Measurements from ENCODE around the gene TRRAP. TPM values are rescaled to one million over a fixed set of nuclear protein-coding genes. Genes with fewer than 3 reads are reported as not detected.

TRRAP gene
- 66.5 TPM for total RNA-seq
- 1 to 10 TPM; 2.9 to 4.1 (median 3.8) TPM for polyA plus RNA-seq

- Mint-ChIP-seq H3K4me1 (peaks cover 6 to 37% (median 23%) of the 10 kb centered on the region in 4 donors), H3K27ac (peak within 1 kb of the TSS; percentile 95 to 96 (median 95)), H3K9me3 (no peaks in the 10 kb centered on the region), H3K4me3 (peak within 1 kb of the TSS; percentile 96 to 98 (median 98)), H3K36me3 (peaks cover 12% of the 10 kb centered on the region), H3K27me3 (peaks cover 22% of the 10 kb centered on the region)
- Histone ChIP-seq H3K4me1 (ENCODE audit: control insufficient read depth, insufficient read depth, low read length, poor library complexity, severe bottlenecking) (peaks cover 21% of the 10 kb centered on the region), H3K27me3 (ENCODE audit: control insufficient read depth, insufficient read depth, low read length) (no peaks in the 10 kb centered on the region), H3K36me3 (ENCODE audit: control insufficient read depth, insufficient read depth, low read length) (peaks cover 22% of the 10 kb centered on the region), H3K27ac (ENCODE audit: insufficient read depth, low read length, poor library complexity, severe bottlenecking) (peak within 1 kb of the TSS; percentile 84), H3K4me3 (ENCODE audit: low read depth, low read length) (peak within 1 kb of the TSS; percentile 89), H3K9me3 (ENCODE audit: control insufficient read depth in 2 of 2, low read length in 2 of 2) (no peaks in the 10 kb centered on the region)
- peak; percentile 67 to 70 for ATAC-seq (ENCODE audit: low read depth in 2 of 2)
- peak; percentile 62 to 85 (median 85) for DNase-seq
Observed at GRCh38 chr7:98878365-98879197, at the start of gene TRRAP. Gene TRRAP (plus strand): TSS chr7:98878532. CDS start chr7:98881151, 2,619 bp downstream.

GRCh38 chr7:98830972-98831548 is 47.3 kb upstream of the TRRAP start:
- H3K4me3 Mint-ChIP-seq = no peak overlapping the region
- Histone ChIP-seq H3K27ac (ENCODE audit: insufficient read depth, low read length, poor library complexity, severe bottlenecking) (no peak overlapping the region), H3K27me3 (ENCODE audit: control insufficient read depth, insufficient read depth, low read length) (no peaks in the 10 kb centered on the region), H3K9me3 (ENCODE audit: control insufficient read depth in 2 of 2, low read length in 2 of 2) (no peaks in the 10 kb centered on the region), H3K36me3 (ENCODE audit: control insufficient read depth, insufficient read depth, low read length) (no peaks in the 10 kb centered on the region), H3K4me3 (ENCODE audit: low read depth, low read length) (no peak overlapping the region), H3K4me1 (ENCODE audit: control insufficient read depth, insufficient read depth, low read length, poor library complexity, severe bottlenecking) (no peaks in the 10 kb centered on the region)
- no peaks in the 10 kb centered on the region for H3K36me3 Mint-ChIP-seq
- DNase-seq (no peak), ATAC-seq (ENCODE audit: low read depth in 2 of 2) (no peak)
- H3K27me3 Mint-ChIP-seq = peaks cover 4% of the 10 kb centered on the region
- H3K27ac Mint-ChIP-seq = no peak overlapping the region
- peaks cover 0 to 1% (median 0%) of the 10 kb centered on the region in 7 donors for H3K9me3 Mint-ChIP-seq
- H3K4me1 Mint-ChIP-seq = no peaks in the 10 kb centered on the region

- no peak overlapping the region for H3K27ac Mint-ChIP-seq
- H3K4me3 Mint-ChIP-seq = no peak overlapping the region
- no peaks in the 10 kb centered on the region for H3K4me1 ChIP-seq (ENCODE audit: control insufficient read depth, insufficient read depth, low read length, poor library complexity, severe bottlenecking)
- peak in 1 of 3 donors; percentile 45 for DNase-seq
- no peak for ATAC-seq (ENCODE audit: low read depth in 2 of 2)
- no peaks in the 10 kb centered on the region for H3K4me1 Mint-ChIP-seq
- no peaks in the 10 kb centered on the region for H3K27me3 ChIP-seq (ENCODE audit: control insufficient read depth, insufficient read depth, low read length)
- H3K36me3 ChIP-seq (ENCODE audit: control insufficient read depth, insufficient read depth, low read length) = no peaks in the 10 kb centered on the region
- H3K27ac ChIP-seq (ENCODE audit: insufficient read depth, low read length, poor library complexity, severe bottlenecking) = no peak overlapping the region
- H3K4me3 ChIP-seq (ENCODE audit: low read depth, low read length) = no peak overlapping the region
- H3K9me3 Mint-ChIP-seq = peaks cover 0 to 1% (median 0%) of the 10 kb centered on the region in 7 donors
- H3K27me3 Mint-ChIP-seq = peaks cover 4% of the 10 kb centered on the region
- H3K36me3 Mint-ChIP-seq = no peaks in the 10 kb centered on the region
- no peaks in the 10 kb centered on the region for H3K9me3 ChIP-seq (ENCODE audit: control insufficient read depth in 2 of 2, low read length in 2 of 2)
Observed at GRCh38 chr7:98831641-98832221, 46.6 kb upstream of the TRRAP start.

- Mint-ChIP-seq H3K4me1 (no peaks in the 10 kb centered on the region), H3K27ac (no peak overlapping the region), H3K36me3 (no peaks in the 10 kb centered on the region), H3K4me3 (no peak overlapping the region), H3K9me3 (peaks cover 0 to 1% (median 0%) of the 10 kb centered on the region in 7 donors), H3K27me3 (peaks cover 4% of the 10 kb centered on the region)
- H3K36me3 ChIP-seq (ENCODE audit: control insufficient read depth, insufficient read depth, low read length) = no peaks in the 10 kb centered on the region
- H3K27me3 ChIP-seq (ENCODE audit: control insufficient read depth, insufficient read depth, low read length) = no peaks in the 10 kb centered on the region
- no peak for ATAC-seq (ENCODE audit: low read depth in 2 of 2)
- H3K9me3 ChIP-seq (ENCODE audit: control insufficient read depth in 2 of 2, low read length in 2 of 2) = no peaks in the 10 kb centered on the region
- DNase-seq = no peak
- H3K4me1 ChIP-seq (ENCODE audit: control insufficient read depth, insufficient read depth, low read length, poor library complexity, severe bottlenecking) = no peaks in the 10 kb centered on the region
- H3K4me3 ChIP-seq (ENCODE audit: low read depth, low read length) = no peak overlapping the region
- no peak overlapping the region for H3K27ac ChIP-seq (ENCODE audit: insufficient read depth, low read length, poor library complexity, severe bottlenecking)
Observed at GRCh38 chr7:98833022-98833421, 45.3 kb upstream of the TRRAP start.

- H3K36me3 ChIP-seq (ENCODE audit: control insufficient read depth, insufficient read depth, low read length) = no peaks in the 10 kb centered on the region
- Mint-ChIP-seq H3K27me3 (peaks cover 8% of the 10 kb centered on the region), H3K36me3 (no peaks in the 10 kb centered on the region), H3K4me3 (no peak overlapping the region), H3K9me3 (peaks cover 0 to 1% (median 0%) of the 10 kb centered on the region in 7 donors), H3K4me1 (no peaks in the 10 kb centered on the region), H3K27ac (no peak overlapping the region)
- H3K27ac ChIP-seq (ENCODE audit: insufficient read depth, low read length, poor library complexity, severe bottlenecking) = no peak overlapping the region
- no peaks in the 10 kb centered on the region for H3K9me3 ChIP-seq (ENCODE audit: control insufficient read depth in 2 of 2, low read length in 2 of 2)
- H3K27me3 ChIP-seq (ENCODE audit: control insufficient read depth, insufficient read depth, low read length) = no peaks in the 10 kb centered on the region
- ATAC-seq (ENCODE audit: low read depth in 2 of 2) = no peak
- no peak for DNase-seq
- no peak overlapping the region for H3K4me3 ChIP-seq (ENCODE audit: low read depth, low read length)
- H3K4me1 ChIP-seq (ENCODE audit: control insufficient read depth, insufficient read depth, low read length, poor library complexity, severe bottlenecking) = no peaks in the 10 kb centered on the region
Observed at GRCh38 chr7:98834949-98835348, 43.4 kb upstream of the TRRAP start.

- Mint-ChIP-seq H3K4me1 (peaks cover 0 to 2% (median 0%) of the 10 kb centered on the region in 4 donors), H3K36me3 (no peaks in the 10 kb centered on the region), H3K4me3 (no peak overlapping the region), H3K27me3 (peaks cover 5% of the 10 kb centered on the region), H3K27ac (no peak overlapping the region), H3K9me3 (no peaks in the 10 kb centered on the region)
- Histone ChIP-seq H3K9me3 (ENCODE audit: control insufficient read depth in 2 of 2, low read length in 2 of 2) (no peaks in the 10 kb centered on the region), H3K4me1 (ENCODE audit: control insufficient read depth, insufficient read depth, low read length, poor library complexity, severe bottlenecking) (no peaks in the 10 kb centered on the region), H3K4me3 (ENCODE audit: low read depth, low read length) (no peak overlapping the region), H3K27ac (ENCODE audit: insufficient read depth, low read length, poor library complexity, severe bottlenecking) (no peak overlapping the region), H3K27me3 (ENCODE audit: control insufficient read depth, insufficient read depth, low read length) (no peaks in the 10 kb centered on the region), H3K36me3 (ENCODE audit: control insufficient read depth, insufficient read depth, low read length) (no peaks in the 10 kb centered on the region)
- no peak for ATAC-seq (ENCODE audit: low read depth in 2 of 2)
- DNase-seq = peak in 1 of 3 donors; percentile 22
Observed at GRCh38 chr7:98836811-98837629, 41.3 kb upstream of the TRRAP start.

GRCh38 chr7:98837630-98837972 is 40.7 kb upstream of the TRRAP start:
- H3K27ac Mint-ChIP-seq = no peak overlapping the region
- no peak overlapping the region for H3K4me3 ChIP-seq (ENCODE audit: low read depth, low read length)
- no peaks in the 10 kb centered on the region for H3K4me1 ChIP-seq (ENCODE audit: control insufficient read depth, insufficient read depth, low read length, poor library complexity, severe bottlenecking)
- H3K27ac ChIP-seq (ENCODE audit: insufficient read depth, low read length, poor library complexity, severe bottlenecking) = no peak overlapping the region
- no peaks in the 10 kb centered on the region for H3K9me3 Mint-ChIP-seq
- H3K4me1 Mint-ChIP-seq = peaks cover 0 to 2% (median 0%) of the 10 kb centered on the region in 4 donors
- DNase-seq = no peak
- peaks cover 5% of the 10 kb centered on the region for H3K27me3 Mint-ChIP-seq
- H3K4me3 Mint-ChIP-seq = no peak overlapping the region
- no peaks in the 10 kb centered on the region for H3K36me3 Mint-ChIP-seq
- no peaks in the 10 kb centered on the region for H3K9me3 ChIP-seq (ENCODE audit: control insufficient read depth in 2 of 2, low read length in 2 of 2)
- H3K27me3 ChIP-seq (ENCODE audit: control insufficient read depth, insufficient read depth, low read length) = no peaks in the 10 kb centered on the region
- H3K36me3 ChIP-seq (ENCODE audit: control insufficient read depth, insufficient read depth, low read length) = no peaks in the 10 kb centered on the region
- ATAC-seq (ENCODE audit: low read depth in 2 of 2) = no peak
